Liver (tissue), 9 donors: Measurements from ENCODE around the gene SPAG17. TPM values are rescaled to one million over a fixed set of nuclear protein-coding genes. Genes with fewer than 3 reads are reported as not detected.

Source experiments
- DNase-seq: peaks from one replicate; pipeline ENCODE4 v3.0.0-alpha.2; 2017; ENCODE audit warnings: low spot score
- H3K27ac ChIP-seq, 2 donors: one replicate each; pipeline ENCODE4 v1.7.0; 2013; ENCODE audit warnings: inconsistent platforms in 2 of 2, low read length in 2 of 2, control low read depth in 1 of 2, low read depth in 1 of 2, mild to moderate bottlenecking in 1 of 2
- H3K27me3 ChIP-seq, 4 donors: one replicate each; pipeline versions ENCODE4 v1.6.1 to v1.7.0; 2013; ENCODE audit warnings: low read length in 3 of 4, inconsistent platforms in 1 of 4, mild to moderate bottlenecking in 1 of 4, moderate library complexity in 1 of 4; ENCODE audit not compliant: control insufficient read depth in 4 of 4, insufficient read depth in 4 of 4
- H3K36me3 ChIP-seq, 4 donors: one replicate each; pipeline versions ENCODE4 v1.6.1 to v1.7.0; 2013; ENCODE audit warnings: low read length in 3 of 4, mild to moderate bottlenecking in 3 of 4, low read depth in 1 of 4, moderate library complexity in 1 of 4; ENCODE audit not compliant: control insufficient read depth in 4 of 4, insufficient read depth in 3 of 4
- H3K4me1 ChIP-seq, 4 donors: one replicate each; pipeline versions ENCODE4 v1.6.1 to v1.7.0; 2013; ENCODE audit warnings: low read length in 3 of 4, mild to moderate bottlenecking in 3 of 4, moderate library complexity in 1 of 4; ENCODE audit not compliant: control insufficient read depth in 4 of 4, insufficient read depth in 4 of 4
- H3K4me3 ChIP-seq, 3 donors: one replicate each; pipeline versions ENCODE4 v1.6.1 to v1.7.0; 2013; ENCODE audit warnings: low read length in 3 of 3, control low read depth in 1 of 3, low read depth in 1 of 3, mild to moderate bottlenecking in 1 of 3
- H3K9ac ChIP-seq, 2 donors: one replicate each; pipeline ENCODE4 v1.7.0; 2013; ENCODE audit warnings: low read length in 2 of 2, mild to moderate bottlenecking in 2 of 2, moderate library complexity in 2 of 2, control low read depth in 1 of 2, low read depth in 1 of 2
- H3K9me3 ChIP-seq, 4 donors: one replicate each; pipeline versions ENCODE4 v1.6.1 to v1.7.0; 2013; ENCODE audit warnings: low read length in 3 of 4; ENCODE audit not compliant: control insufficient read depth in 4 of 4
- ATF3 ChIP-seq: IDR thresholded peaks from 2 replicates; pipeline ENCODE4 v1.6.1; 2016; ENCODE audit warnings: antibody characterized with exemption
- CTCF ChIP-seq: fragments of 150-350 bp; IDR thresholded peaks from 2 replicates; pipeline ENCODE4 v1.5.1; 2017; ENCODE audit warnings: improper control_type of control experiment, low read depth, low read length; ENCODE audit not compliant: missing input control
- EGR1 ChIP-seq, 2 donors: IDR thresholded peaks; 2 replicates each; pipeline ENCODE4 v1.6.1; 2016 to 2018; ENCODE audit warnings: antibody characterized with exemption in 2 of 2, low read depth in 2 of 2
- FOXA1 ChIP-seq: IDR thresholded peaks from 2 replicates; pipeline ENCODE4 v1.6.1; 2016; ENCODE audit warnings: antibody characterized with exemption
- FOXA2 ChIP-seq: IDR thresholded peaks from 2 replicates; pipeline ENCODE4 v1.6.1; 2016; ENCODE audit warnings: antibody characterized with exemption
- GABPA ChIP-seq, 2 donors: IDR thresholded peaks in 1 of 2; conservative IDR thresholded peaks in 1 of 2; 2 replicates each; pipeline ENCODE4 v1.6.1; 2016; ENCODE audit warnings: antibody characterized with exemption in 2 of 2, mild to moderate bottlenecking in 1 of 2, moderate library complexity in 1 of 2
- HNF4A ChIP-seq, 2 donors: conservative IDR thresholded peaks; 2 replicates each; pipeline ENCODE4 v1.6.1; 2016; ENCODE audit warnings: antibody characterized with exemption in 2 of 2, mild to moderate bottlenecking in 2 of 2
- HNF4G ChIP-seq: IDR thresholded peaks from 2 replicates; pipeline ENCODE4 v1.6.1; 2016; ENCODE audit warnings: antibody characterized with exemption
- JUND ChIP-seq, 2 donors: IDR thresholded peaks; 2 replicates each; pipeline ENCODE4 v1.6.1; 2016; ENCODE audit warnings: antibody characterized with exemption in 2 of 2
- MAX ChIP-seq: IDR thresholded peaks from 2 replicates; pipeline ENCODE4 v1.6.1; 2016; ENCODE audit warnings: antibody characterized with exemption
- NR2F2 ChIP-seq: IDR thresholded peaks from 2 replicates; pipeline ENCODE4 v1.6.1; 2016; ENCODE audit warnings: antibody characterized with exemption
- RAD21 ChIP-seq, 2 donors: IDR thresholded peaks; 2 replicates each; pipeline ENCODE4 v1.6.1; 2016; ENCODE audit warnings: antibody characterized with exemption in 2 of 2, mild to moderate bottlenecking in 2 of 2
- REST ChIP-seq: IDR thresholded peaks from 2 replicates; pipeline ENCODE4 v1.6.1; 2016; ENCODE audit warnings: antibody characterized with exemption, mild to moderate bottlenecking
- RXRA ChIP-seq, 2 donors: IDR thresholded peaks; 2 replicates each; pipeline ENCODE4 v1.6.1; 2017 to 2018; ENCODE audit warnings: antibody characterized with exemption in 2 of 2, mild to moderate bottlenecking in 1 of 2
- SP1 ChIP-seq: IDR thresholded peaks from 2 replicates; pipeline ENCODE4 v1.6.1; 2018; ENCODE audit warnings: antibody characterized with exemption, mild to moderate bottlenecking
- TAF1 ChIP-seq: conservative IDR thresholded peaks from 2 replicates; pipeline ENCODE4 v1.6.1; 2016; ENCODE audit warnings: antibody characterized with exemption, mild to moderate bottlenecking
- YY1 ChIP-seq: IDR thresholded peaks from 2 replicates; pipeline ENCODE4 v1.6.1; 2016; ENCODE audit warnings: antibody characterized with exemption, mild to moderate bottlenecking
- ZBTB33 ChIP-seq: IDR thresholded peaks from 2 replicates; pipeline ENCODE4 v1.6.1; 2016; ENCODE audit warnings: antibody characterized with exemption
- WGBS: extraction: QIAGEN DNeasy Blood & Tissue Kit; methylation state at CpG from one replicate; pipeline ENCODE4 v1.1.7; 2013; 5-methylcytosine and 5-hydroxymethylcytosine counted together
- polyA plus RNA-seq, 2 donors: library from polyadenylated mRNA; stranded (reverse) in 1 of 2; unstranded in 1 of 2; fragments of 200-250 nt in 1 of 2; fragments of >200 nt in 1 of 2; fragmentation: Nextera tagmentation in 1 of 2; extraction: Ambion mirVana in 1 of 2; gene quantifications; one replicate each; pipeline versions ENCODE4 v1.2.1 to v1.2.3, GENCODE V29; 2013 to 2015
- total RNA-seq, 2 donors: library from RNA; depleted of rRNA; stranded (reverse); fragments of >200 nt; gene quantifications; one replicate each; pipeline ENCODE4 v1.2.3, GENCODE V29; 2014
- donor health status: healthy.
- donor health status: healthy.
- donor health status: healthy.
- donor health status: healthy.
- donor health status: healthy.

The SPAG17 gene
- total and polyA plus RNA-seq, 4 donors, result 0.17 to 0.75 TPM; not detected in 2

- WGBS, result 53% methylated on average over 1 of the region's 1 CpG
- peaks cover 0 to 3% (median 0%) of the 10 kb centered on the region in 4 donors for H3K27me3 ChIP-seq
- H3K27ac ChIP-seq, result no peak overlapping the region
Measured at GRCh38 chr1:118200836-118201235, 15.8 kb upstream of the SPAG17 start.

More at GRCh38 chr1:118200836-118201235, 15.8 kb upstream of the SPAG17 start:
- no peaks in the 10 kb centered on the region for H3K9me3 ChIP-seq
- no peak overlapping the region for H3K4me3 ChIP-seq
- TF ChIP-seq MAX (no peak), HNF4A (conservative IDR thresholded peaks at IDR 0.05) (no peak), NR2F2 (no peak), SP1 (no peak), RAD21 (IDR thresholded peaks at IDR 0.05) (no peak), GABPA (IDR thresholded peaks at IDR 0.05 in 1 of 2, conservative IDR thresholded peaks at IDR 0.05 in 1 of 2) (no peak), FOXA2 (no peak), JUND (IDR thresholded peaks at IDR 0.05) (no peak), TAF1 (no peak), FOXA1 (no peak), REST (no peak), YY1 (no peak), RXRA (IDR thresholded peaks at IDR 0.05) (no peak), HNF4G (no peak), EGR1 (IDR thresholded peaks at IDR 0.05; ENCODE audit: low read depth in 2 of 2) (no peak), ATF3 (no peak), CTCF (no peak), ZBTB33 (no peak)
- no peak overlapping the region for H3K9ac ChIP-seq
- no peaks in the 10 kb centered on the region for H3K4me1 ChIP-seq
- H3K36me3 ChIP-seq, result no peaks in the 10 kb centered on the region
- no peak for DNase-seq
